Measurements from ENCODE around the gene KIF9. TPM values are rescaled to one million over a fixed set of nuclear protein-coding genes. Genes with fewer than 3 reads are reported as not detected.
"Not testable (repeated sequence)": the region's sequence is repeated elsewhere in the genome, so short reads cannot be mapped to it uniquely, and the experiment has no call there.

The KIF9 gene
- total RNA-seq, 4 donors from 2014 or later = 1.1 to 9.2 (median 7.5) TPM

DNA sequence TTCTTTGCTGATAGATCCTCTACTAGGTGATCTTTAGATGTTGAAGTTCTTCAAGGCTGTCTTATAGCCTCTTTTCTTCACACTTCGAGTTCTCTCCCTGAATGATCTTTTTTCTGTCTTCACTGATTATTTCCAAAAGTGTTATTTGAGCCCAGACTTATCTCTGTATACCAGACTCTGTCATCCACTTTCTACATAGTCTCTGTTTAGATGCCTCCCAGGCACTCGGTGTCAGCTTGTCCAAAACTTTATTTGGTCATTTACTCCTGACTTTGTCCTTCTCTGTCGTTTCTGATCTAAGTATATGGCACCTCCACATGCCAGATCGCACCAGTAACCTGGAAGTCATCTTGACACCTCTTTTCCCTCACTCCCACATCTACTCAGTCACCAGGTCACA, 27.8 kb upstream of the KIF9 start:
- H3K9me3 ChIP-seq = no peaks in the 10 kb centered on the region
- TF ChIP-seq POLR2A (IDR thresholded peaks at IDR 0.05) = no peak
- TF ChIP-seq, protein P1, sequence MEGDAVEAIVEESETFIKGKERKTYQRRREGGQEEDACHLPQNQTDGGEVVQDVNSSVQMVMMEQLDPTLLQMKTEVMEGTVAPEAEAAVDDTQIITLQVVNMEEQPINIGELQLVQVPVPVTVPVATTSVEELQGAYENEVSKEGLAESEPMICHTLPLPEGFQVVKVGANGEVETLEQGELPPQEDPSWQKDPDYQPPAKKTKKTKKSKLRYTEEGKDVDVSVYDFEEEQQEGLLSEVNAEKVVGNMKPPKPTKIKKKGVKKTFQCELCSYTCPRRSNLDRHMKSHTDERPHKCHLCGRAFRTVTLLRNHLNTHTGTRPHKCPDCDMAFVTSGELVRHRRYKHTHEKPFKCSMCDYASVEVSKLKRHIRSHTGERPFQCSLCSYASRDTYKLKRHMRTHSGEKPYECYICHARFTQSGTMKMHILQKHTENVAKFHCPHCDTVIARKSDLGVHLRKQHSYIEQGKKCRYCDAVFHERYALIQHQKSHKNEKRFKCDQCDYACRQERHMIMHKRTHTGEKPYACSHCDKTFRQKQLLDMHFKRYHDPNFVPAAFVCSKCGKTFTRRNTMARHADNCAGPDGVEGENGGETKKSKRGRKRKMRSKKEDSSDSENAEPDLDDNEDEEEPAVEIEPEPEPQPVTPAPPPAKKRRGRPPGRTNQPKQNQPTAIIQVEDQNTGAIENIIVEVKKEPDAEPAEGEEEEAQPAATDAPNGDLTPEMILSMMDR (IDR thresholded peaks at IDR 0.05) = no peak
- no peak overlapping the region for H3K4me3 ChIP-seq
- WGBS, 2 donors = 96% methylated on average over 4 of the region's 4 CpGs
- H3K36me3 ChIP-seq = peaks cover 0 to 12% (median 0%) of the 10 kb centered on the region in 3 donors
- intact Hi-C loops (cut with DNase I) = no loop called here
- peaks cover 0 to 7% (median 0%) of the 10 kb centered on the region in 3 donors for H3K4me1 ChIP-seq
- H3K27ac ChIP-seq = no peak overlapping the region
- H3K27me3 ChIP-seq = no peaks in the 10 kb centered on the region
- DNase-seq = no peak

DNA sequence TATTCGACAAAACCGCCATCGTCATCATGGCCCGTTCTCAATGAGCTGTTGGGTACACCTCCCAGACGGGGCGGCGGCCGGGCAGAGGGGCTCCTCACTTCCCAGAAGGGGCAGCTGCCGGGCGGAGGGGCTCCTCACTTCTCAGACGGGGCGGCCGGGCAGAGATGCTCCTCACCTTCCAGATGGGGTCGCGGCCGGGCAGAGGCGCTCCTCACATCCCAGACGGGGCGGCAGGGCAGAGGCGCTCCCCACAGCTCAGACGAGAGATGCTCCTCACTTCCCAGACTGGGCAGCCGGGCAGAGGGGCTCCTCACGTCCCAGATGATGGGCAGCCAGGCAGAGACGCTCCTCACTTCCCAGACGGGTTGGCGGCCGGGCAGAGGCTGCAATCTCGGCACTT, 26.6 kb upstream of the KIF9 start:
- intact Hi-C loops (cut with DNase I); H3K27ac ChIP-seq; H3K4me3 ChIP-seq; DNase-seq; H3K27me3 ChIP-seq; H3K9me3 ChIP-seq; H3K4me1 ChIP-seq: not testable (repeated sequence)
- H3K36me3 ChIP-seq = peaks cover 0 to 13% (median 0%) of the 10 kb centered on the region in 3 donors
- 80 to 100% methylated on average over 1 of the region's 28 CpGs for WGBS, 2 donors

GRCh38 chr3:47306022-47306421, 23.4 kb upstream of the KIF9 start:
- Histone ChIP-seq H3K9me3 (no peaks in the 10 kb centered on the region), H3K36me3 (peaks cover 0 to 40% (median 0%) of the 10 kb centered on the region in 3 donors), H3K4me1 (no peaks in the 10 kb centered on the region), H3K27me3 (no peaks in the 10 kb centered on the region), H3K27ac (no peak overlapping the region), H3K4me3 (no peak overlapping the region)
- intact Hi-C loops (cut with DNase I) = no loop called here
- TF ChIP-seq, protein P1 (IDR thresholded peaks at IDR 0.05) = no peak
- no peak for TF ChIP-seq POLR2A (IDR thresholded peaks at IDR 0.05)
- DNase-seq = no peak
- 78 to 88% methylated on average over 2 of the region's 2 CpGs for WGBS, 2 donors

- intact Hi-C loops (cut with DNase I) = no loop called here
Measured at GRCh38 chr3:47301456-47301855, 18.9 kb upstream of the KIF9 start.

DNA sequence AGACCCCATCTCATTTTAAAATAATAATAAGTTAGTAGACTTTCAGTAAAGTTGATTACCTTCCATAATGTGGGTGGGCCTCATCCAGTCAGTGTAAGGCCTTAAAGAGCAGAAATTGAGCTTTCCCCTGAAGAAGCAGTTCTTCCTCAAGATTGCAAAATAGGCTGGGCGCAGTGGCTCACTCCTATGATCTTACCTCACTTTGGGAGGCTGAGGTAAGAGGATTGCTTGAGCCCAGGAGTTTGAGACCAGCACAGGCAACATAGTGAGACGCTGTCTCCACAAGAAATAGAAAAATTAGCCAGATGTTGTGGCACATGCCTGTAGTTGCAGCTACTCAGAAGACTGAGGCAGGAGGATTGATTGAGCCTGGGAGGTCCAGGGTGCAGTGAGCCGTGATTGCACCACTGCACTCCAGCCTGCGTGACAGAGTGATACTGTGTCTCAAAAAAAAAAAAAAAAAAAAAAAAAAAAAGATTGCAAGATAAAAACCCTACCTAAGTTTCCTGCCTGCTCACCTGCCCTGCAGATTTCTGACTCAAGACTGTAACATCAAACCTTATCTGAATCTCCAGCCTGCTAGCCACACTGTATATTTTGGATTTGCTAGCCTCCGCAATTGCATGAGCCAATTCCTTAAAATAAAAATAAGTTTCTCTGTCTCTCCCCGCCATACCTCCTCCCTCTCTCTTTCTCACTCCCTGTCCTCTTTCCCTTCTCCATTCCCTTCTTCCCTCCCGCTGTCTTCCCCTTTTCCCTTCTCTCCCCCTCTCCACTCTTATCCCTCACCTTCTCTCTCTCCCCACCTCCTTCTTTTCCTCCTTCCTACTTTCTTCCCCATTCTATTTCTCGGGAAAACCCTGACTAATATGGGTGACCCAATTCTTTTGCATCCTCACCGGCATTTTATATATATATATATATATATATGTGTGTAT, 17.1 kb upstream of the KIF9 start:
- Histone ChIP-seq H3K27me3 (no peaks in the 10 kb centered on the region), H3K27ac (no peak overlapping the region), H3K9me3 (no peaks in the 10 kb centered on the region), H3K4me3 (no peak overlapping the region), H3K4me1 (peaks cover 0 to 7% (median 5%) of the 10 kb centered on the region in 3 donors), H3K36me3 (peaks cover 0 to 28% (median 0%) of the 10 kb centered on the region in 3 donors)
- DNase-seq = no peak
- 85 to 92% methylated on average over 8 to 9 of the region's 9 CpGs for WGBS, 2 donors
- TF ChIP-seq, protein P1 (IDR thresholded peaks at IDR 0.05) = no peak
- TF ChIP-seq POLR2A (IDR thresholded peaks at IDR 0.05) = no peak
- intact Hi-C loops (cut with DNase I) = no loop called here

More at GRCh38 chr3:47301456-47301855, 18.9 kb upstream of the KIF9 start:
- H3K4me3 ChIP-seq = no peak overlapping the region
- no peak for DNase-seq
- no peaks in the 10 kb centered on the region for H3K9me3 ChIP-seq
- no peak for TF ChIP-seq POLR2A (IDR thresholded peaks at IDR 0.05)
- no peaks in the 10 kb centered on the region for H3K27me3 ChIP-seq
- peaks cover 0 to 28% (median 0%) of the 10 kb centered on the region in 3 donors for H3K36me3 ChIP-seq
- H3K27ac ChIP-seq = no peak overlapping the region
- H3K4me1 ChIP-seq = peaks cover 0 to 5% (median 4%) of the 10 kb centered on the region in 3 donors

DNA sequence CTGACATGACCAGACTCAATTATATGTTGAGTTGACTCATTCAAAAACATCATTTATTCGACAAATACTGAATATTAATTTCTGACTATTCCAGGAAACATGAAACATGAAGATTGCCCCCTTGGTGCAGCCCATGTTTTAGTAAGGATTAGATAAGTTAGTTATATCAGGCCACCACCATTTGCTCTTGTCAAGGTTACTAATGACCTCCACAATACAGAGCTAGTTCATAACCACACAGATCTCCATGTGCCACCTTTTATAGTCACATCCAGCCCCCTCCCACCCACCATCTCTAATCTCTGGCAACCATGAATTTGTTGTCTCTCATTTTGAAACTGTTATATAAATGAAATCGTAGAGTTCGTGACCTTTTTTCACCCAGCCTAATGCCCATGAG, 15.8 kb upstream of the KIF9 start:
- H3K36me3 ChIP-seq = peaks cover 0 to 19% (median 0%) of the 10 kb centered on the region in 3 donors
- DNase-seq = no peak
- H3K27ac ChIP-seq = no peak overlapping the region
- H3K9me3 ChIP-seq = no peaks in the 10 kb centered on the region
- H3K4me3 ChIP-seq = no peak overlapping the region
- no peaks in the 10 kb centered on the region for H3K27me3 ChIP-seq
- TF ChIP-seq POLR2A (IDR thresholded peaks at IDR 0.05) = no peak
- TF ChIP-seq, protein P1 (IDR thresholded peaks at IDR 0.05) = no peak
- H3K4me1 ChIP-seq = peaks cover 0 to 7% (median 5%) of the 10 kb centered on the region in 3 donors
- intact Hi-C loops (cut with DNase I) = no loop called here
- WGBS, 2 donors = 95 to 97% methylated on average over 3 of the region's 3 CpGs

Data from esophagus squamous epithelium (tissue), 5 donors.